HG03135 (cell line): ENCODE results near the gene IRS4.

Source experiments
- ATAC-seq: cut with Tn5 transposase; IDR thresholded peaks from one replicate; pipeline ENCODE4 v1.9.1; 2021; ENCODE audit warnings: mild to moderate bottlenecking, moderate library complexity; ENCODE audit not compliant: unreplicated experiment

Gene IRS4

DNA sequence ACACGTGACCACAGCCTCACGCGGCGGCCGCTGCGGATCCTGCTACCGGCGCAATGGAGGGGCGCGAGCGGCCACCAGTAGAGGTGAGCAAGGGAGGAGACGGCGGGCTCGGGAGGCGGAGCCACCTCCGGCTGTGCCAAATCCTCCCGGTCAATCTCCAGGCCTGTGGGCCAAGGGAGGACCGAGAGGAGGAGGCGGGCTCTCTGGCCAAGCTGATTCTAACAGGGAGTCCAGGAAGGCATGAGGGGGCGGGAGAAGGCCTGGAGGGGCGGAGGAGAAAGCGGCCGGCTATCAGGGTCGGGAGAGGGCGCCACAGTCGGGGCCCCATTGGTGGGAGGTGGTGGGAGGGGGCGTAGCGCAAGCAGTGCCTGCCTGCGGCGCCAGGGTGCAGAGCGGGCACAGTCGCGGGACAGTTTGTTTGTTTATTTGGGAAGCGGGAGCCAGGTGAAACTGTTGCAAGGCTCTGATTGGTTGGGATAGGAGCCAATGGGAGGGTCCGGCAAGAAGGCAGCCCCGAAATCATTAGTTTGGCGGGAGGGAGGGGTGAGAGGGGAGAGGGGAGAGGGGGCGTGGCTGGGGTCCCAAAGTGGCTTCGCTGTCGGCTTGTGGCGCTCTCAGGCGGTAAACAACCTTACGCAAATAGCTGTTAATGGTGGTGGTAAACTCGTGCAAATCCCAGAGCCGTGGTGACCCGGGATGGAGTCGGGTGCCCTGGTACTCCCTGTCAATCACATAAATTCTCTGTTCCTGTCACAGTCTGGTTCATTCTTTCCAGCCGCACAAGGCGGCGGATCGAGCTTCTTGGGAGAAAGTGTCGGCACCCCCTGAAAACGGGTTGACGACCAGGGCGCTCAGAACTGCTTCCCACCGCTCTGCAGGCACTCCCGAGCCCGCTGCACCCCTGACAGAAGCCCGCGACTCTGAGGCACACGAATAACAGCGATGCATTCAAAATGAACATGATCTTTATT, at the start of gene IRS4:
Gene IRS4, minus strand, starts transcription at position 55 of the 971 bp plus-strand sequence.
- no peak for ATAC-seq

DNA sequence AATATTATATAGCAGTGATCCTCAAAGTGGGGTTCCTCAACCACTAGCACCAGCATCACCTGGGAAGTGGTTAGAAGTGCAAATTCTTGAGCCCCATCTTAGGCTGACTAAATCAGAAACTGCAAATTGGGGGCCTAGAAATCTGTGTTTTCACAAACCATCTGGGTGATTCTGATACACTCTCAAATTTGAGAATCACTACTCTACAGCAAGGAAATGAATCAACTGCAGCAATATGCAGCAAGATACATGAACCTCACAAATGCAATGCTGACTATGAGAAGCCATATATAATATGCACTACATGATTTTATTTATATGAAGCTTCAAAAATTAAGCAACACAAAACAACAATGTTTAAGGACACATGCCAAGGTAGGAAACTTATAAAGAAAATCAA, 36.2 kb upstream of the IRS4 start:
- no peak for ATAC-seq

DNA sequence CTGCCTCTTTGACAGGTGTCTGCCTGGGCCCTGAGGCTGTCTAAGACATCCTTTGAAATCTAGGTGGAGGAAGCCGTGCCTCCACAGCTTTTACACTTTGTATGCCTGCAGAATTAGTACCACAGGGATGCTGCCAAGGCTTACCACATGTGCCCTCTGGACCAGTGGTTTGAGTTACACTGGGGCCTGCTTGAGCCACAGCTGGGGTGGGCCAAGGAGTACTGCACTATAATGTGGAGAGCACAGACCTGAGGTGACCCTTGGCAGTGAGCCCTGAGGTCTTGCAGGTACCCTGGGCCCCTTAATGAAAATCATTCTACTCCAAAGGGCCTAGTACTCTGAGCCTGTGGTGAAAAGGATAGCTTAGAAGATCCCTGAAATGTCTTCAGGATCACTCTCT, 27.2 kb upstream of the IRS4 start:
- ATAC-seq: no peak

DNA sequence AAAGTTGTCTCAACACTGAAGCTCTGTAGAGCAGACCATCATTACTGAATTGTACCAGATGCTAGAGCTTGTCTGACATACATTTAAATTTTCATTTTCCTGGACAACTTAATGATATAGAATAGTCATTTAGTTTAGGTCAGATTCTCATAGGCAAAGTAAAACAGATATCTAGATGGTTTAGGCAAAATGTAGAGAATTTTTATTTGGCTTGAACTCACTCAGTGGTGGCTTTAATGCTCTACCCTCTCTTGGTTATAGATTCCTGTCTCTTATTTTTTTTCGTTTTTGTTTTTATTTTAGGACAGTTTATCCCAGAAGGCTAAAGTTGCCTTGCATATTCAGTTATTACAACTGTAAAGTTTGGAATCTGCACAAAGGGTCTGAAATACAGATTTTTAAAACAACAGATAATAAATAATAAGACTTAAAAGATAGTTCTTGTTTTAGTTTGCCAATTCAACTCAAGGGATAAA, 4.0 kb upstream of the IRS4 start:
- ATAC-seq: no peak

DNA sequence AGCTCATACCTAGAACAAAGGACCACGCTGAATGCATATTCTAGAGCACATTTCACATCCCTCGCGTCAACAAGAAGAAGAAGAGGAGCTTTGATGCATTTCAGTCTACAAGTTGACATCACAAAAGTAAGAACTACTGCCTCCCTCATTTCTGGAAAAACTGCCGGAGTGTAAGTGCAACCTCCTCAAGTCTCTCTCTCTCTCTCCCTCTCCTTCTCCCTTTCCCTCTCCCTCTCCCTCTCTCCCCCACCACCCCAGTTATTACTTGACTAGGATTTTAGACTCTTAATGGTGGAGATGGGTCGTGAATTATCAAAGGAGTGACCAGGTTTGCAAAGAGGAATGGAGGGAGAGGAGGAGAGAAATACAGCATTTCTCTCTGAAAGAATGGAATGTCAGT, 1.4 kb upstream of the IRS4 start:
- ATAC-seq: no peak

DNA sequence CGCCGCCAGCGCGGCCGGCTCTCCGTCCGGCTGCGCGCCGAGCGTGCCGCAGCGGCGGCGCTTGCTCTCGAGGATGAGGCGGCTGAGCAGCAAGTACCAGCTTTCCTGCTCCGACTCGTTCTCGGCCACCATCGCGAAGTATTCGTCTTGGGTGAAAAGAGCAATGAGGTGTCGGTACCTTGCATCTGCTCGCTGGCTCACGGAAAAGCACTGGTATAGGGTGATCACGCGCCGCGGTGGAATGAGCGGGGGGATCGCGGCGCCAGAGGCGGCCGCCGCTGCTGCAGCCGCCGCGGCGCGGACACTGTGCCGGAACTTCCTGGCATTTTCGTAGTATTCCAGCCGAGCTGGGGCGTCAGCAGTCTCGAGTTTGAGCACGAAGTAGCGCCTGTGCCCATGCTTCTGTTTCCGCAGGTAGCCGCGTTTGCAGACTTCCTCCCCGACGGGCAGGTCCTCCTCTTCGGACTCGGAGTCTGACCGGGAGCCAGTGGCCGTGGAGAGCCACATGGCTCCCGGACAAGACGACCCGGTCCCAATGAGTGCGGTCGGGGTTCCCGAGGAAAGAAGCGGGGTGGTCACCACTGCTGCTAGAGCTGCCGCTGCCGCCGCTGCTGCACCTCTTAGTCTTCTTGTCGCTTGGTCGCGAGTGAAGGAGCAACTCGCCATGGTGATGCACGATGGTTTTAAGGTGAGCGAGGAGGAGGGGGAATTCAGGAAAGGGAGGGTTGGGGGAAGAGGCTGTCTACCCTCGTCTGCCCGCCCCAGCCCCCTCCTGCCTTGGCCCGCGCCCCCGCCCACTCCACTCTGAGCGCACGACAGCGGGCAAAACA, 469 bp downstream of the IRS4 start:
- no peak for ATAC-seq

DNA sequence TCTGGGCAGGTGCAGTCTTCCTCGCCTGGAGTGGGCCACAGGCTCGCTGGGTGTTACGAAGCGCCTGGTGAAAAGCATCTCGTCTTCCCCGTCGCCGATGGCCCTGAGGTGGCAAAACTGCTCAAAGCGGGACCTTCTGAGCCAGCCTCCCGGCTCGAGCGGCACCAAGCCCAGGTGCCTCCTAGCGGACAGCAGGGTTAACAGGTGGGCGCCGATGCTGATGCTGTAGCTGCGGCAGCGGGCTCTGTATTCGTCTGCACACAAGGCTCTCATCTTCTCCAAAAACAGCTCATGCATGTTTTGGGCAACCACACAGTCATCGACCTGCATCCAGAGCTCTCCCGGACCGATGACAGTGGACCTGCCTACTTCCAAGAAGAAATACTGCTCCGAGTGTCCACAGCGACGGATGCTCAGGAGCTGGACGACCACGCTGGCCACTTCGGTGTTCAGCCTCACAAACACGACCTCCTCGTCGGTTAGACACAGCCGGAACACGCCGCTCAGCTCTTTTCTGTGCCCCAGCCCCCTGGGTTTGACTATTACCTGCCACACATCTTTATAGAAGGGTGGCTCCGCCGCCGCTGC, 1.2 kb downstream of the IRS4 start:
- ATAC-seq: no peak

DNA sequence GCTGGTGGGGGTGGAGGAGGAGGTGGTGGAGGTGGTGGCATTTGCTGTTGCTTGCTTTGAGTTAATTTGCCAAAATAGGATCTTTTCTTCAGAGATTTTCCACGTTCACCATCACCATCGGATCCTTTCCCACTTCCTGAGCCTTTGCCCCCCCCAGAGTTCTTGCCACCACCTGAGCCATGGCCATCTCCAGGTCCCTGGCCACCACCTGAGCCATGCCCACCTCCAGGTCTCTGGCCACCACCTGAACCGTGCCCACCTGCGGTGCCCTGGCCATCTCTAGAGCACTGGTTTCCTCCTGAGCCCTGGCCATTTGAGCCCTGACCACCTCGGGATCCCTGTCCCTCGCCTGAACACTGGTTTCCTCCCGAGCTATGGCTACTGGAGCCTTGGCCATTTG, 1.9 kb downstream of the IRS4 start:
- no peak for ATAC-seq

DNA sequence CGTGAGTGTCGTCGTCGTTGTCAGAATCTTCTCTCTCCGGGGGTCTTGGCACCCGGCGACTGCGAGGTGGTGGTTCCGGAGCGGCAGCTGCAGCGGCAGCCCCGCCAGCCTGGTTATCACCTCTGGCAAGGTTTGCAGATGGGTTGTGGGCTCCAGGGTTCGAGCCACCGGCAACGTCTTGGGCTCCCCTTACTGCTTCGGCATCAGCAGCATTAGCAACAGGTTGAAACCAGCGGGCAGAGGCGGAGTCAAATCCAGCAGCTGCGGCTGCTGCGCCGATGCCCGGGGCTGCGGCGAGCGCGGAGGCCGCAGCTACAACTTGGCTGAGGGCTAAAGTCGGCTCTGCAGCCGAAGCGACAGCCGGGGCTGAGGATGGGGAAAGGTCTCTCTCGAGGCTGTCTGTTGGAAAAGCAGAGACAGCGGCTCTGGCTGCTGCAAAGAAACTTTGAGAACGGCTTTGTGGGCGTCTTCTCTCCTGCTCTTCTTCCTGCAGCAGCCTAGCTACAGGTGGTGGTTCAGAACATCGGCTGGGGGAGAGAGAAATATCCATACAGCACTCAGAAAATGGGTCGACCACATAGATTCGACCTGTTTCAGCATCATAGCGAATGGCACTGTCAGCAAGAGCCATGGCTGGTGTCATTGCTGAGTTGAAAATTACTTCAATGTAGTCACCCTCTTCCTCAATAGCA, 3.6 kb downstream of the IRS4 start:
- ATAC-seq: no peak

DNA sequence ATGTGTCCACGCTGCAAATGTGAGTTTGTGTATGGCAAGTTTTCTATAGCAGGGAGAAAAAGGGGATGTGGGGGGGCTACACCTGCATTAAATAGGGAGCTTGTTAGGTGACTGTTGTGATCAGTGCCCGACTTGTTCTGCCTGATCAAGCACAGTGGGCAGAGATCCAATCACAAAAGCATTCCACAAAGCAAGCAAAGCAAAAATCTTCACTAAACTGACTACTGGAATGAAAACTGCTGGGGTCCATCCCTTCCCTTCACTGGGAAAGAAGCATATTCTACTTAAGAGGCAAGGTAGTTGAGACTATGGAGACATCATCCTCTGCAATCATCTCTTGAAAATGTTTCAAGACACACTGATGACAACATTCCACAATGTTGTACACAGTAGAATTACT, 5.2 kb downstream of the IRS4 start:
- ATAC-seq: no peak

DNA sequence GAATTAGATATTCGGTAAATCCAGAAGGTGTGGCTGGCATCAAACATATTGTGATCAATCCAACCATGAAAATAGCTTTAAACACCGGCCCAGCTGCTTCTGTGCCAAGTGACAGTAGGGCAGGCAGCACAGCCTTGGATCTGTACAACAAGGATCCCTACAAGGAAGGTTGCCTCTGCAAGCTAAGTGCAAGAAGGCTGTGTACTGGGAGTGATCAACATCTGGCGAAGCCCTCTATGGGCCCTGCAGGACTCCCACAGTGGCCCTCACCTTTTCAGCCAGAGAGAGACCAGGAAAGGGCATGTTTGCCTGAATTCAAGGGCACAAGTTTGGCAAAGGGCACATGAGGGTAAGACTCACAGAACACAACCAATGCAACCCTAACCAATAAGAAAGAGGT, 9.6 kb downstream of the IRS4 start:
- ATAC-seq: no peak

DNA sequence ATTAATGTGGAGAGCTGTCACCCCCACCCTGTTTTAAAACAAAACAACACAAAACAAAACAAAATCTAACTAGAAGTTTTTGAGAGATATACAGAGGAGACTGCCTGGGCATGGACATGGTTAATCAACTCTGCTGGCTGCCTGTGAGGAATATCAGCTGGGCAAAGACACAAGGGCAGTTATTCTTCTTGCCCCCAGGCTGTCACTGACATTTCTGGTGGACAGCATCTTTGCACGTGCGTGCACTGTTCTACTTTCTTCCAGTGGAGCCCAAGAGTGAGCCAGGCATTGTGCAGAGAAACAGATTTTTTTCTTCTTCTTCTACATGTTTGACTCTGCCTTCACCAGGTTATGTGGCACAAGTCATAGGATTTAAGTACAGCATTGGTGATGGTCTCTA, 13.8 kb downstream of the IRS4 start:
- ATAC-seq: no peak

DNA sequence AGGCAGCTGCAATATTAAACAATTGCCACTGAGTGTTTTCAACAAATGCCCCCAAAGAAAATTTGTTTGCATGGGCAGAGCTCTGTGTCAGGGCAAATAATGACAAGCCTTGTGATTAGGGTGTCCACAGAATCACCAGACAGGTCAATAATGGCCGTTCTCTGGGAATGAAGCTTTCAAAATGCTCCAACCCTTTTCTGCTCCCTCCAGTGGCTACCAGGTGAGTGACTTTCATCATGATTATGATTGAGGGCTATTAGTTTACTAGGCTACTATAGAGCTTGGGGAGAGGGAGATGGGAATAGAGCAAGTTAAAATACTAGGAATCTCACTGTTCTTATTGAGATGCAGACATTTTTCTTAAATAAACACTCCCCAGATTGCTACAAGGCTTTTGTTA, 23.5 kb downstream of the IRS4 start:
- ATAC-seq: no peak

DNA sequence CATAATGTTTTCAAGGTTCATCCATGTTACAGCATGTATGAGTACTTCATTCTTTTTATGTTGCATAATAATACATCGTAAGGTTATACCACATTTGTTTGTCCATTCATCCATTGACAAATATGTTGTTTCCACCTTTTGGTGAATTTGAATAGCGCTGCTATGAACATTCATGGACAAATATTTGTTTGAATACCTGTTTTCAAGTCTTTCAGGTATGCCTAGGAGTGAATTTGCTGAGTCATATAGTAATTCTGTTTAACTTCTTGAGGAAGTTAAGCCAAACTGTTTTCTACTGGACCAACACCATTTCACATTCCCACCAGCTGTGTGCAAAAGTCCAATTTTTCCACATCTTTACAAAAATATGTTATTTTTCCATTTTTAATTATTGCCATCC, 31.5 kb downstream of the IRS4 start:
- no peak for ATAC-seq

DNA sequence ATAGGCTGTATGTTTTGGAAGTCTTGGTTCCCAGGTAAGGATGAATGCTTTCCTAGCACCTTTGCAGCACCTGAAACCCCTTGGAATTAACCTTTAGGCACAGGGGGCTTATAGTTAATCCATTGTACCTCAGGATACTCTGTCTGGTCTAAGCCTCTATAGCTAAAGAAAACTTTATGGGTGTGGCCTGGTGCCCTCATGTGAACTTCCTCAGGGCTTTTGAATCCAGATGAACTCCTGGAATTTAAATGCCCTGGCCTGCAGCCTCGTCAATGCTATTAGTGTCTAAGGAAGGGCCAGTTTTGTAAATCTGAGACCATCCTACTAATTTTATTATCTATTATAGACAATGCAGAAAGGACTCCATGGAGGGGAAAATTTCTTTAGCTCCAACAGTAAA, 33.8 kb downstream of the IRS4 start:
- ATAC-seq: no peak

DNA sequence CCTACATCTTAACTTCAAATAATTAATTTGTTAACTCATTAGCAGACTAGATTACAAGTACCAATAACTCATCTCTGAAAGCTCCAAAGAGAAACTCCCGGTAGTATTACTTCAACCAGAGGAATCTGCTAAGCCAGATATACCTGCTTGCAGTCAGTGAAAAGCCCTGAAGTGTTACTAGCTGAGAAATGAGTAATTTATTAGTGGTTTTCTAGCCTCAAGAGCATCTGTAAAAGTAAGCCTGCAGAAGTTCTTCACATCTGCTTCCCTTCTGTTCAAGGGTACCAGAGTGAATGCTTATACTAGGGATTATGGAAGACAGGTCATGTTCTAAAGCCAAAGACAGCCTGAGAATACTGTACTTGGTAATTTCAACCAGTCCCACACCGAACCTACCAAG, 34.7 kb downstream of the IRS4 start:
- no peak for ATAC-seq

DNA sequence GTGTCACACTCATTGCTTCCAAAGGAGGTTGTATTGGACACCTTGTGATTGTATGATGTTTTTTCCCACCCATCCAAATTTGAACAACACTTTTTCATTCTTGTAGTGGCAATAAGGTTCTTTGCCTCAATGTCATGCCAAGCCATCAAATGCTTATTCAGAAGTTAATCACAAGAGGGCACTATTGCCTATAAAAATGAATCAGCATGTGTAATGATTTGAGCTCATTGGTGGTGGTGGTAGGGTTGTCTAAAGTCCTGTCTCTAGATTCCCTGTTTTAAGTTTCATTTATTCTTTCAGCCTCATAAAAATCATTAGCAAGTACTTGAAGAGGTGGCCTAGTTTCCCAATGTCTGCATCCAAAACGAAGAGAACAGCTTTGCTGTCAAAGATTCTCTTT, 37.0 kb downstream of the IRS4 start:
- ATAC-seq: no peak

DNA sequence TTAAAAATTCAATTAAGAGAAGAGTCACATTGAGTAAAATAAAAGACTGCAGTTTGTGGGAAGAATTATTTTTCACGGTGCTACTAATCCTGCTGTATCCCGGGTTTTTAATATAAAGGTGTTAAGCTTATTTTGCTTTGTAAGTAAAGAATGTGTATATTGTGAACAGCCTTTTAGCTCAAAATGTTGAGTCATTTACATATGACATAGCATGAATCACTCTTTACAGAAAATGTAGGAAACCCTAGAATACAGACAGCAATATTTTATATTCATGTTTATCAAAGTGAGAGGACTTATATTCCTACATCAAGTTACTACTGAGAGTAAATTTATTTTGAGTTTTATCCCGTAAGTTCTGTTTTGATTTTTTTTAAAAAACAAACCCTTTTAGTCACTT, 39.7 kb downstream of the IRS4 start:
- no peak for ATAC-seq
